Memory B cell (primary cell): ENCODE results near the gene MEF2A.
A peak's percentile ranks its signal among the peaks of the same experiment; 100 is the strongest.
"Not testable (repeated sequence)": the region's sequence is repeated elsewhere in the genome, so short reads cannot be mapped to it uniquely, and the experiment has no call there.

Experiments used
- ATAC-seq: fragments of 150-1000 bp; cut with Tn5 transposase; 2 replicates; pipeline ENCODE4 v1.10.0; 2021; ENCODE audit warnings: low read depth, mild to moderate bottlenecking, moderate library complexity
- DNase-seq, 2 donors: peaks; one replicate each; pipeline ENCODE4 v3.0.0; 2022; ENCODE audit warnings: low spot score in 2 of 2
- H3K27ac Mint-ChIP-seq: one replicate; pipeline ENCODE4 v1.8.0; 2022; ENCODE audit warnings: mild to moderate bottlenecking, moderate library complexity, mixed read lengths
- H3K27me3 Mint-ChIP-seq: one replicate; pipeline ENCODE4 v1.8.0; 2022; ENCODE audit warnings: mixed read lengths
- H3K36me3 Mint-ChIP-seq: one replicate; pipeline ENCODE4 v1.8.0; 2022; ENCODE audit warnings: mild to moderate bottlenecking, mixed read lengths
- H3K4me1 Mint-ChIP-seq: one replicate; pipeline ENCODE4 v1.8.0; 2022; ENCODE audit warnings: mixed read lengths
- H3K4me3 Mint-ChIP-seq: one replicate; pipeline ENCODE4 v1.8.0; 2022; ENCODE audit warnings: mild to moderate bottlenecking, moderate library complexity, mixed read lengths
- H3K9me3 Mint-ChIP-seq: one replicate; pipeline ENCODE4 v1.8.0; 2022; ENCODE audit warnings: mixed read lengths

Gene MEF2A

DNA sequence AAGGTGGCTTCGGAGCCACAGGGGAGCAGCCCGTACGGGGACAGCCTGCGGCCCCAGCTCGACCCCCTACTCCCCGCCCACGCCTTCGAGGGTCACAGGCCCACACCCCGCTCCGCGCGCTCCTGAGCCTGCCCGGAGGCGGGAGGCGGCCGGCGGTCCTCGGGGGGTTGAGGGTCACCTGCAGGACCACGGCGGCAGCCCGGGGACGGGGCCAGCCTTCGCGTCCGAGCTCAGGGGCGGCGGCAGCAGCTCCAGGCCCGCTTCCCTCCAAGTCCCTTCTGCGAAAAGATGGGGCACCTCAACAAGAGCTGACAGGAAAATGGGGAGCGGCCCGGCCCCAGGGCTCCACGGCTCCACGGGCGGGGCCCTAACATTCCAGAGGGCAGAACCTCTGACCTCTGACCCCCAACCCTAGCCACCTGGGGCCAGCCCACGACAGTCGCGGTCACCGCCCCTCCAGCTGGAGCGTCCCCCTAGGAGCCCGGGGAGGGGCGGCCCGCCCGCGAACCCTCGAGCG lies 167.0 kb downstream of the MEF2A start:
- H3K36me3 Mint-ChIP-seq, result no peaks in the 10 kb centered on the region
- no peaks in the 10 kb centered on the region for H3K27me3 Mint-ChIP-seq
- H3K4me3 Mint-ChIP-seq, result peak overlapping the region; percentile 78
- no peak overlapping the region for H3K27ac Mint-ChIP-seq
- H3K4me1 Mint-ChIP-seq, result peaks cover 9% of the 10 kb centered on the region
- DNase-seq (no peak), ATAC-seq (peak; percentile 18)
- no peaks in the 10 kb centered on the region for H3K9me3 Mint-ChIP-seq

DNA sequence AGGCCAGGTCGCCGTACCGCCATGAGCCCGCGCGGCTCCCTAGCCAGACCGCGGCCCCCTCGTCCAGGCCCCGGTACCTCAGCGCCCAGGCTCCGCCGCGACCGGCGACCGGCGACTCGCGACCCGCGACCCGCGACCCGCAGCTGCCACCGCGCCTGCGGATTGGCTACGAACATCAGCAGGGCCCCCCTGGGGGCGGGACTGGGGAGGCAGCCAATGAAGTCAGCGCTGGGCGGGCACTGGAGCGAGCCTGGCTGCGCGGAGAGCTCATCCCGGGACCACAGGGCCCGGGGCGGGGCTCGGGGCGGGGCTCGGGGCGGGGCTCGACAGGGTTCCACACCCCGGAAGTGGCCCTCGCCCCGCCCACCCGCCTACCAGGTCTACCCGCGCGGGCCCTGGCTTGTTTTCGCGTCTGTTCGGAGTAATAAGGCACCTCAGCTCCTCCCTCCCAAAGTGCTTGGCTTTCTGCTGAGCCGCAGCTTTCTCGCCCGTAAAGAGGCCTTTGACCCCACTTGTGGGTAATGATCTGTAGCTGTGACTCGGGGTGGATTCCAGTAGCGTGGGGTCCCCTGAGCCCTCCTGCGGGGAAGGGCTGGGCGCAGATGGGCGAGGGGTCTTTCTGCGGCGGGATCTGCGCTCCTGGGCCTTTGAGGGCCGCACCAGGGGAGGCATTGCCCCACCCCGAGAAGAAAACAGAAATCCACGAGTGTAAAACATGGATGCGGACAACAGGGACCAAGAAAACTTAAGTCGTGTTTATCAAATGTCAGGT lies 167.7 kb downstream of the MEF2A start, which contains the start of gene LYSMD4:
TSS of gene LYSMD4 (minus strand) at position 170 of the 772 bp plus-strand sequence. CDS start 1,438 bp downstream, outside the sequence.
- peak; percentile 97 for ATAC-seq
- H3K27me3 Mint-ChIP-seq, result no peaks in the 10 kb centered on the region
- peak within 1 kb of the TSS; percentile 82 for H3K27ac Mint-ChIP-seq
- peak within 1 kb of the TSS; percentile 83 for H3K4me3 Mint-ChIP-seq
- no peaks in the 10 kb centered on the region for H3K9me3 Mint-ChIP-seq
- H3K4me1 Mint-ChIP-seq, result peaks cover 9% of the 10 kb centered on the region
- DNase-seq, result peak; percentile 93 to 94
- H3K36me3 Mint-ChIP-seq, result no peaks in the 10 kb centered on the region

- not testable (repeated sequence) for H3K36me3 Mint-ChIP-seq, H3K4me1 Mint-ChIP-seq, DNase-seq, ATAC-seq, H3K27me3 Mint-ChIP-seq, H3K9me3 Mint-ChIP-seq
- H3K27ac Mint-ChIP-seq, result peak overlapping the region; percentile 82
- peak overlapping the region; percentile 83 for H3K4me3 Mint-ChIP-seq
Observed at GRCh38 chr15:99734040-99734291, 168.2 kb downstream of the MEF2A start.

DNA sequence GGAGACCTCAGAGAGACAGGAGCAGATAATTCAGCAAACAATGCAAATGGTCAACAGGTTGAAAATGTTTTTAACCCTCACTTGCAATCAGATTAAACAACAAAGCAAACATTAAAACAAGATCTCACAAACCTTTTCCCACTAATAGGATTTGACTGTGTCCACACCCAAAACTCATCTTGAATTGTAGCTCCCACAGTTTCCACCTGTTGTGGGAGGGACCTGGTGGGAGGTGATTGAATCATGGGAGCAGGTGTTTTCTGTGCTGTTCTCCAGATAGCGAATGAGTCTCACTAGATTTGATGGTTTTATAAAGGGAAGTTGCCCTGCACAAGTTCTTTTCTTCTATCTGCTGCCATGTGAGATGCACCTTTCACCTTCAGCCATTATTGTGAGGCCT lies 168.8 kb downstream of the MEF2A start:
- peak overlapping the region; percentile 50 for H3K4me3 Mint-ChIP-seq
- H3K27ac Mint-ChIP-seq, result no peak overlapping the region

GRCh38 chr15:99735868-99736267 lies 170.1 kb downstream of the MEF2A start:
- H3K4me1 Mint-ChIP-seq, result peaks cover 7% of the 10 kb centered on the region
- no peak overlapping the region for H3K27ac Mint-ChIP-seq
- no peak overlapping the region for H3K4me3 Mint-ChIP-seq

More for the DNA sequence above, 168.8 kb downstream of the MEF2A start:
- DNase-seq (no peak), ATAC-seq (no peak)
- Mint-ChIP-seq H3K36me3 (no peaks in the 10 kb centered on the region), H3K27me3 (no peaks in the 10 kb centered on the region), H3K9me3 (no peaks in the 10 kb centered on the region), H3K4me1 (peaks cover 9% of the 10 kb centered on the region)

DNA sequence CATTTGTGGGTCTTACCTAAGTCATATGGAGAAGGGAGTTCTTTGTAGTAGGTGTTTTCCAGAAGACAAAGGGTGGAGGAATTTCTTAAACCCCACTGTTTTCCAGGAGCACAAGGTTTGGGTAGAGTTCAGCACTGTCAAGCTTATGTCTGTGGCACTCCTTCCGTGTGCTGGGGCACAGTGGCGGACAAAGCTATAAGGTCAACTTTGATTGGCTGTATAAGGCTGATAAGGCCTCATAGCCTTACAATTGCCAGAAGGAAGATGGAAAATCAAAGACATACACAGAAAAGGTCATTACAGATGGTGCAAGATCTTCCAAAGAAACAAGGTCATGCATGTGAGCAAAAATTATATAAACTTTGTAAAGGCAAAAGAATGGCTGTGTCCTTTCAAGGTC lies 170.9 kb downstream of the MEF2A start:
- H3K9me3 Mint-ChIP-seq, result no peaks in the 10 kb centered on the region
- peaks cover 6% of the 10 kb centered on the region for H3K4me1 Mint-ChIP-seq
- DNase-seq, result no peak
- H3K4me3 Mint-ChIP-seq, result no peak overlapping the region
- H3K36me3 Mint-ChIP-seq, result no peaks in the 10 kb centered on the region
- no peaks in the 10 kb centered on the region for H3K27me3 Mint-ChIP-seq
- no peak overlapping the region for H3K27ac Mint-ChIP-seq
- ATAC-seq, result no peak

More at GRCh38 chr15:99735868-99736267, 170.1 kb downstream of the MEF2A start:
- ATAC-seq (no peak), DNase-seq (no peak)
- H3K27me3 Mint-ChIP-seq, result no peaks in the 10 kb centered on the region
- H3K36me3 Mint-ChIP-seq, result no peaks in the 10 kb centered on the region
- H3K9me3 Mint-ChIP-seq, result no peaks in the 10 kb centered on the region

- Mint-ChIP-seq H3K4me1 (peaks cover 3% of the 10 kb centered on the region), H3K4me3 (no peak overlapping the region), H3K27me3 (no peaks in the 10 kb centered on the region), H3K36me3 (no peaks in the 10 kb centered on the region), H3K9me3 (no peaks in the 10 kb centered on the region), H3K27ac (no peak overlapping the region)
- DNase-seq (no peak), ATAC-seq (no peak)
Observed at GRCh38 chr15:99738021-99738847, 172.4 kb downstream of the MEF2A start.

DNA sequence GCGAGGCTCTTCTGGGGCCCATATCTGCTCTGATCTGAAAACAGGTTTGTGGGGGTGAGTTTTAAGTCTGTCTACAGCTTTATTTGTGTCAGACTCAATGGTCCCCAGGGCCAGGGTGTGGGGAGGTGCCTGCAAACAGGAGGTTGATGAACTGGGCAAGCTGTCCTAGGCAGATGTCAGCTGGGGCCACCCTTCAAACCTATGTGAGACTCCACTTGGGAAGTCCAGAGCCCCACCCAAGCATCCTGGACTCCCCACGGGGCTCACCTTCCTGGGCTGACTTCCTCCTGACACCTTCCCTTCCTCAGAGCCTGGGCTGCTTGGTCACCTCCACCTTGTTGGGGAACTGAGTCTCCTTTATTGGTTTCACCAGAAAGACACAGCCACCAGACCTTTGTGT lies 176.1 kb downstream of the MEF2A start:
- Mint-ChIP-seq H3K27ac (no peak overlapping the region), H3K27me3 (peaks cover 8% of the 10 kb centered on the region), H3K9me3 (no peaks in the 10 kb centered on the region), H3K4me3 (no peak overlapping the region), H3K4me1 (no peaks in the 10 kb centered on the region), H3K36me3 (no peaks in the 10 kb centered on the region)
- DNase-seq, result no peak
- ATAC-seq, result no peak

GRCh38 chr15:99744142-99744541 lies 178.4 kb downstream of the MEF2A start:
- no peak overlapping the region for H3K27ac Mint-ChIP-seq
- H3K9me3 Mint-ChIP-seq, result no peaks in the 10 kb centered on the region
- H3K36me3 Mint-ChIP-seq, result no peaks in the 10 kb centered on the region
- peaks cover 9% of the 10 kb centered on the region for H3K27me3 Mint-ChIP-seq
- no peaks in the 10 kb centered on the region for H3K4me1 Mint-ChIP-seq
- ATAC-seq, result no peak
- no peak for DNase-seq
- no peak overlapping the region for H3K4me3 Mint-ChIP-seq

GRCh38 chr15:99745370-99746086 lies 179.7 kb downstream of the MEF2A start:
- Mint-ChIP-seq H3K4me3 (no peak overlapping the region), H3K36me3 (no peaks in the 10 kb centered on the region), H3K9me3 (no peaks in the 10 kb centered on the region), H3K27ac (no peak overlapping the region), H3K4me1 (no peaks in the 10 kb centered on the region), H3K27me3 (peaks cover 9% of the 10 kb centered on the region)
- DNase-seq (no peak), ATAC-seq (no peak)

DNA sequence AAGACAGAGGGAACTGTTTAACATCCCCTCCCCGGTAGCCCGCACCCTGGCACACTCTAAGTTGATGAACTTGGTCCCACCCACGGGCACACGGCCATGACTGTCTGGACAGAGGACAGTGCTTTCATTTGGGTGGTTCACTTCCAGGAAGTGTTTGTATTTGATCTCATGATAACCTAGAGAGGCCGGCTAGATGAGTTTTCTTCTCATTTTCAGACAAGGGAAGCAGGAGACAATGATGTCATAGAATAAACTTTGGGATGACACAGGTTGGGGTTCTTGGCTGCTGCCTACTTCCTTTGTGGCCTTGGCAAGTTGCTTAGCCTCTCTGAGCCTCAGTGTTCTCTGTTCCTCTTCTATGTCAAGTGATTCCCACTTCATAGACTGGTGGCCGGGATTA lies 183.6 kb downstream of the MEF2A start:
- Mint-ChIP-seq H3K27ac (no peak overlapping the region), H3K4me3 (no peak overlapping the region), H3K27me3 (peaks cover 5% of the 10 kb centered on the region), H3K9me3 (no peaks in the 10 kb centered on the region), H3K36me3 (no peaks in the 10 kb centered on the region), H3K4me1 (no peaks in the 10 kb centered on the region)
- no peak for ATAC-seq
- no peak for DNase-seq

DNA sequence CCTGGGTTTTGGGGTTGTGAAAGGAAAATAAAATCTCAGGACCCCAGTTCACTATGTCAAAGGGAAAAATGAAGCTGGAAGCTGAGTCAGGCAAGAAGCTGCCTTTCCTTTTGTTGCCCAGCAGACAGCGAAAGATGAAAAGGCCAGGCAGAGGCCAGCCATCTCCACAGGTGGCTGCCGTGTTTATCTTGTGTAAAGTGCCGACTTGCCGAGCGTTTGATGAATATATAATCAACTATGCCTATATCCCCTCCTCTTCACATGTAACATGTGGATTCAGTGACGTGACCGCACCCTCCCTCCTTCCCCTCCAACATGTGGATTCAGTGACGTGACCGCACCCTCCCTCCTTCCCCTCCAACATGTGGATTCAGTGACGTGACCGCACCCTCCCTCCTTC lies 184.5 kb downstream of the MEF2A start:
- not testable (repeated sequence) for H3K4me1 Mint-ChIP-seq, H3K36me3 Mint-ChIP-seq, H3K27me3 Mint-ChIP-seq, DNase-seq, H3K27ac Mint-ChIP-seq, ATAC-seq, H3K4me3 Mint-ChIP-seq, H3K9me3 Mint-ChIP-seq

DNA sequence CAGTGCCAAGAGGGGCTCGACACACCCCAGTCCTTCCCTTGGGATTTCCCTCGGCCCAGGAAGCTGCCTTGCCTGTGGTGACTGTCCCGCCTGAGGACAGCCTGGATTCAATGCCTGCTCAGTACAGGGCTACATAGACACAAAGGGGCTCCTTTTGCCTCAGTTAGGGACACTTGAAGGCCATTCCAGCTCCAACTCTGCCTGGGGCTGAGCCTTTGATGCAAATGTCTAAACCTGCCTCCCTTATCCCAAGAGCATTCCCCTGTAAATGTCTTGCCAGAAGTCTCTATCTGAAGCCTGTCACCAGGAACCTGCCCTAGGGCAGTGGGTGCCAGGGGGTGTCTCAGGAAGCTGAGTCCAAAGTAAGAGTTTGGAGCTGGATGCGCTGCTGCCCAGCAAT lies 186.8 kb downstream of the MEF2A start:
- no peak overlapping the region for H3K4me3 Mint-ChIP-seq
- no peaks in the 10 kb centered on the region for H3K9me3 Mint-ChIP-seq
- H3K27ac Mint-ChIP-seq, result no peak overlapping the region
- DNase-seq (no peak), ATAC-seq (no peak)
- peaks cover 5% of the 10 kb centered on the region for H3K4me1 Mint-ChIP-seq
- H3K36me3 Mint-ChIP-seq, result no peaks in the 10 kb centered on the region
- no peaks in the 10 kb centered on the region for H3K27me3 Mint-ChIP-seq

- ATAC-seq, result no peak
- Mint-ChIP-seq H3K4me3 (no peak overlapping the region), H3K9me3 (no peaks in the 10 kb centered on the region), H3K27ac (no peak overlapping the region), H3K36me3 (no peaks in the 10 kb centered on the region), H3K4me1 (peaks cover 5% of the 10 kb centered on the region), H3K27me3 (no peaks in the 10 kb centered on the region)
- DNase-seq, result no peak
Observed at GRCh38 chr15:99753066-99753465, 187.3 kb downstream of the MEF2A start.
